Measurements from ENCODE around the gene ST8SIA3.

DNA sequence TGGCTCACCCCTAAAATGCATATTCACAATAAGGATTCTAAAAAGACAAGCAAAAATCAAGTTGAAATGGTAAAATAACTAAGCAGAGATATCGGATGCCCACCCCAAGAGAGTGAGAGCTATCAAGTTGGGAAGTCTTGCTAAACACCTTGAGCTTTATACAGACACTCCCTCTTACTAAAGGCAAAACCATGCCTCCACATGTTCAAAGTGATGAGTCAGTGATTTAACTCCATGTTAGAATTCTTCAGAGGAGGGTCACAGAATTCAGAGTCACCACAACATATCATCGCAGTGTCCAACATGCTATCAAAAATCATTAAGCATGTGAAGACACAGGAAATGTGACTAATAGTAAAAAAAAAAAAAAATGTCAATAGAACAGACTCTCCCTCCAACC, 20.6 kb upstream of the ST8SIA3 start:
- TF ChIP-seq NFIC (IDR thresholded peaks at IDR 0.05) (no peak), ZBTB7A (IDR thresholded peaks at IDR 0.05; ENCODE audit: low read depth) (no peak), CEBPB (IDR thresholded peaks at IDR 0.05) (no peak), RAD21 (IDR thresholded peaks at IDR 0.05; ENCODE audit: low read depth) (no peak), EP300 (IDR thresholded peaks at IDR 0.05; ENCODE audit: borderline replicate concordance) (no peak), TAF1 (IDR thresholded peaks at IDR 0.05; ENCODE audit: low read depth) (no peak), YY1 (IDR thresholded peaks at IDR 0.05; ENCODE audit: low read depth) (no peak), FOXM1 (IDR thresholded peaks at IDR 0.05; ENCODE audit: borderline replicate concordance, low read depth) (no peak)
- TF ChIP-seq, protein P1, sequence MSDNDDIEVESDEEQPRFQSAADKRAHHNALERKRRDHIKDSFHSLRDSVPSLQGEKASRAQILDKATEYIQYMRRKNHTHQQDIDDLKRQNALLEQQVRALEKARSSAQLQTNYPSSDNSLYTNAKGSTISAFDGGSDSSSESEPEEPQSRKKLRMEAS (IDR thresholded peaks at IDR 0.05): no peak
- TF ChIP-seq, protein P2, sequence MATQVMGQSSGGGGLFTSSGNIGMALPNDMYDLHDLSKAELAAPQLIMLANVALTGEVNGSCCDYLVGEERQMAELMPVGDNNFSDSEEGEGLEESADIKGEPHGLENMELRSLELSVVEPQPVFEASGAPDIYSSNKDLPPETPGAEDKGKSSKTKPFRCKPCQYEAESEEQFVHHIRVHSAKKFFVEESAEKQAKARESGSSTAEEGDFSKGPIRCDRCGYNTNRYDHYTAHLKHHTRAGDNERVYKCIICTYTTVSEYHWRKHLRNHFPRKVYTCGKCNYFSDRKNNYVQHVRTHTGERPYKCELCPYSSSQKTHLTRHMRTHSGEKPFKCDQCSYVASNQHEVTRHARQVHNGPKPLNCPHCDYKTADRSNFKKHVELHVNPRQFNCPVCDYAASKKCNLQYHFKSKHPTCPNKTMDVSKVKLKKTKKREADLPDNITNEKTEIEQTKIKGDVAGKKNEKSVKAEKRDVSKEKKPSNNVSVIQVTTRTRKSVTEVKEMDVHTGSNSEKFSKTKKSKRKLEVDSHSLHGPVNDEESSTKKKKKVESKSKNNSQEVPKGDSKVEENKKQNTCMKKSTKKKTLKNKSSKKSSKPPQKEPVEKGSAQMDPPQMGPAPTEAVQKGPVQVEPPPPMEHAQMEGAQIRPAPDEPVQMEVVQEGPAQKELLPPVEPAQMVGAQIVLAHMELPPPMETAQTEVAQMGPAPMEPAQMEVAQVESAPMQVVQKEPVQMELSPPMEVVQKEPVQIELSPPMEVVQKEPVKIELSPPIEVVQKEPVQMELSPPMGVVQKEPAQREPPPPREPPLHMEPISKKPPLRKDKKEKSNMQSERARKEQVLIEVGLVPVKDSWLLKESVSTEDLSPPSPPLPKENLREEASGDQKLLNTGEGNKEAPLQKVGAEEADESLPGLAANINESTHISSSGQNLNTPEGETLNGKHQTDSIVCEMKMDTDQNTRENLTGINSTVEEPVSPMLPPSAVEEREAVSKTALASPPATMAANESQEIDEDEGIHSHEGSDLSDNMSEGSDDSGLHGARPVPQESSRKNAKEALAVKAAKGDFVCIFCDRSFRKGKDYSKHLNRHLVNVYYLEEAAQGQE (IDR thresholded peaks at IDR 0.05; ENCODE audit: low read depth): no peak
- TF ChIP-seq, protein P3, sequence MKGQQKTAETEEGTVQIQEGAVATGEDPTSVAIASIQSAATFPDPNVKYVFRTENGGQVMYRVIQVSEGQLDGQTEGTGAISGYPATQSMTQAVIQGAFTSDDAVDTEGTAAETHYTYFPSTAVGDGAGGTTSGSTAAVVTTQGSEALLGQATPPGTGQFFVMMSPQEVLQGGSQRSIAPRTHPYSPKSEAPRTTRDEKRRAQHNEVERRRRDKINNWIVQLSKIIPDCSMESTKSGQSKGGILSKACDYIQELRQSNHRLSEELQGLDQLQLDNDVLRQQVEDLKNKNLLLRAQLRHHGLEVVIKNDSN (IDR thresholded peaks at IDR 0.05): no peak

All from Ishikawa (cell line).